IMR-90 (cell line): ENCODE results near the gene ATP1B4. TPM values are rescaled to one million over a fixed set of nuclear protein-coding genes. Genes with fewer than 3 reads are reported as not detected.

Experiments
- ATAC-seq: fragments of 200-7000 bp; cut with Tn5 transposase; 2 replicates; pipeline ENCODE4 v1.9.1; 2020; ENCODE audit warnings: low read depth, mild to moderate bottlenecking, moderate library complexity
- BruUV-seq: library from RNA; stranded (reverse); fragments of 400-500 nt; replicated peaks from 2 replicates; lab custom pipeline; 2021; lab: Mats Ljungman, UMichigan
- CTCF ChIA-PET: fragments of 300-600 bp; formaldehyde crosslinking; extraction: SDS; loops from one replicate; lab custom pipeline; 2021; ENCODE audit warnings: antibody characterized with exemption; lab: Yijun Ruan, JAX
- POLR2A ChIA-PET: fragments of 300-600 bp; sonication (Branson Sonifier 250); formaldehyde crosslinking; loops from one replicate; lab custom pipeline; 2022; ENCODE audit warnings: antibody characterized with exemption; ENCODE audit not compliant: unreplicated experiment; lab: Charles Lee
- DNase-seq: peaks from one replicate; pipeline ENCODE4 v3.0.0; 2013
- H2AFZ ChIP-seq: replicated peaks from 2 replicates; pipeline ENCODE3; 2013; ENCODE audit warnings: low read length, mild to moderate bottlenecking; ENCODE audit not compliant: poor library complexity
- H2AK5ac ChIP-seq: 2 replicates; pipeline ENCODE4 v1.6.1; 2013; ENCODE audit warnings: low read depth, low read length, inconsistent platforms
- H2AK9ac ChIP-seq: replicated peaks from 2 replicates; pipeline ENCODE3; 2013; ENCODE audit warnings: mild to moderate bottlenecking, low read depth, low read length, moderate library complexity; ENCODE audit not compliant: poor library complexity
- H2BK120ac ChIP-seq: 2 replicates; pipeline ENCODE4 v1.6.1; 2013; ENCODE audit warnings: low read depth, low read length, inconsistent platforms
- H2BK15ac ChIP-seq: 3 replicates; pipeline ENCODE4 v1.6.1; 2013; ENCODE audit warnings: low read depth, low read length, inconsistent platforms
- H2BK20ac ChIP-seq: 2 replicates; pipeline ENCODE4 v1.6.1; 2013; ENCODE audit warnings: low read depth, mild to moderate bottlenecking, inconsistent platforms, low read length, moderate library complexity
- H2BK5ac ChIP-seq: 2 replicates; pipeline ENCODE4 v1.6.1; 2013; ENCODE audit warnings: mild to moderate bottlenecking, low read depth, low read length, inconsistent platforms; ENCODE audit not compliant: poor library complexity, severe bottlenecking
- H3K14ac ChIP-seq: replicated peaks from 2 replicates; pipeline ENCODE4 v1.6.1; 2013; ENCODE audit warnings: low read depth, low read length, inconsistent platforms
- H3K18ac ChIP-seq: 2 replicates; pipeline ENCODE4 v1.6.1; 2013; ENCODE audit warnings: low read depth, low read length, control low read depth
- H3K23ac ChIP-seq: 2 replicates; pipeline ENCODE4 v1.6.1; 2013; ENCODE audit warnings: low read depth, low read length, inconsistent platforms
- H3K27ac ChIP-seq: 2 replicates; pipeline ENCODE4 v1.5.1; 2013; ENCODE audit warnings: mild to moderate bottlenecking, control low read depth, low read length; ENCODE audit not compliant: insufficient read depth
- H3K27me3 ChIP-seq: 2 replicates; pipeline ENCODE4 v1.6.1; 2013; ENCODE audit warnings: low read length; ENCODE audit not compliant: control insufficient read depth, insufficient read depth
- H3K36me3 ChIP-seq: 2 replicates; pipeline ENCODE4 v1.6.1; 2013; ENCODE audit warnings: low read length, mixed read lengths; ENCODE audit not compliant: control insufficient read depth, insufficient read depth
- H3K4ac ChIP-seq: 2 replicates; pipeline ENCODE4 v1.6.1; 2013; ENCODE audit warnings: low read depth, low read length, inconsistent platforms
- H3K4me1 ChIP-seq: 2 replicates; pipeline ENCODE4 v1.6.1; 2013; ENCODE audit warnings: low read length, mixed read lengths; ENCODE audit not compliant: control insufficient read depth, insufficient read depth
- H3K4me2 ChIP-seq: 2 replicates; pipeline ENCODE4 v1.6.1; 2013; ENCODE audit warnings: low read depth, mild to moderate bottlenecking, control low read depth, low read length, moderate library complexity
- H3K4me3 ChIP-seq: 2 replicates; pipeline ENCODE4 v1.5.1; 2013; ENCODE audit warnings: low read depth, mild to moderate bottlenecking, control low read depth, low read length, moderate library complexity; ENCODE audit not compliant: insufficient read depth
- H3K56ac ChIP-seq: 2 replicates; pipeline ENCODE4 v1.6.1; 2013; ENCODE audit warnings: low read length, inconsistent platforms; ENCODE audit not compliant: insufficient read depth; ENCODE audit errors: extremely low read depth
- H3K79me1 ChIP-seq, 2 experiments: 2 replicates each; pipeline ENCODE4 v1.6.1; 2013; ENCODE audit warnings: low read length in 2 of 2, inconsistent platforms in 1 of 2, low read depth in 1 of 2
- H3K9ac ChIP-seq: 2 replicates; pipeline ENCODE4 v1.6.1; 2013; ENCODE audit warnings: low read depth, low read length, control low read depth
- H3K9me1 ChIP-seq: 2 replicates; pipeline ENCODE4 v1.6.1; 2013; ENCODE audit warnings: low read length, inconsistent platforms; ENCODE audit not compliant: insufficient read depth
- H3K9me3 ChIP-seq: 2 replicates; pipeline ENCODE4 v1.6.1; 2013; ENCODE audit warnings: low read length; ENCODE audit not compliant: control insufficient read depth, insufficient read depth
- H4K20me1 ChIP-seq: 2 replicates; pipeline ENCODE4 v1.6.1; 2013; ENCODE audit warnings: low read length, inconsistent platforms; ENCODE audit not compliant: insufficient read depth
- H4K5ac ChIP-seq: 2 replicates; pipeline ENCODE4 v1.6.1; 2013; ENCODE audit warnings: mild to moderate bottlenecking, low read depth, low read length, control low read depth
- H4K8ac ChIP-seq, 2 experiments: 2 replicates each; pipeline ENCODE4 v1.6.1; 2013; ENCODE audit warnings: low read depth in 2 of 2, low read length in 2 of 2, control low read depth in 1 of 2, inconsistent platforms in 1 of 2
- H4K91ac ChIP-seq: 2 replicates; pipeline ENCODE4 v1.6.1; 2013; ENCODE audit warnings: low read depth, low read length, inconsistent platforms; ENCODE audit not compliant: insufficient read depth
- NFE2L2 ChIP-seq: fragments of 150-350 bp; IDR thresholded peaks from 2 replicates; pipeline ENCODE4 v1.6.1; 2016; ENCODE audit warnings: low read depth, mild to moderate bottlenecking, low read length
- WGBS, 2 experiments: methylation state at CpG; one replicate each; pipeline versions ENCODE4 v1.1.5 to v1.1.7; 2013; ENCODE audit warnings: missing lambda C conversion rate in 2 of 2; ENCODE audit not compliant: insufficient read length in 1 of 2; ENCODE audit errors: extremely low coverage in 2 of 2; 5-methylcytosine and 5-hydroxymethylcytosine counted together
- dilution Hi-C: fragments of 300-500 bp; cut with HindIII; formaldehyde crosslinking; loops from one replicate; pipeline ENCODE4 v1.14.3; 2018; ENCODE audit warnings: low sequenced_read_pairs; ENCODE audit not compliant: unreplicated experiment
- in situ Hi-C: fragments of 300-500 bp; cut with MboI; formaldehyde crosslinking; loops from 3 replicates; pipeline ENCODE4 v1.14.3; 2019; ENCODE audit warnings: low sequenced_read_pairs, inconsistent platforms, mixed read lengths
- intact Hi-C: fragments of 100-400 bp; cut with micrococcal nuclease; formaldehyde crosslinking; loops from 2 replicates; pipeline ENCODE4 v1.10.0; 2022
- polyA plus RNA-seq, 3 experiments: library from polyadenylated mRNA; depleted of rRNA; stranded (reverse); fragments of >200 nt; gene quantifications; 2 replicates each; pipeline ENCODE4 v1.2.3, GENCODE V29; 2012; ENCODE audit warnings: low replicate concordance in 1 of 3
- total RNA-seq: library from RNA; depleted of rRNA; stranded (reverse); fragments of >200 nt; gene quantifications from 2 replicates; pipeline ENCODE4 v1.2.3, GENCODE V29; 2012
- TF ChIP-seq, protein P1 (sequence below): conservative IDR thresholded peaks from 2 replicates; pipeline ENCODE4 v1.5.1; 2012; ENCODE audit warnings: mild to moderate bottlenecking, low read depth, low read length, improper control_type of control experiment

ATP1B4 gene
- total and polyA plus RNA-seq, 2 of the 4 experiments (the other 2 are of a cell fraction) = not detected

DNA sequence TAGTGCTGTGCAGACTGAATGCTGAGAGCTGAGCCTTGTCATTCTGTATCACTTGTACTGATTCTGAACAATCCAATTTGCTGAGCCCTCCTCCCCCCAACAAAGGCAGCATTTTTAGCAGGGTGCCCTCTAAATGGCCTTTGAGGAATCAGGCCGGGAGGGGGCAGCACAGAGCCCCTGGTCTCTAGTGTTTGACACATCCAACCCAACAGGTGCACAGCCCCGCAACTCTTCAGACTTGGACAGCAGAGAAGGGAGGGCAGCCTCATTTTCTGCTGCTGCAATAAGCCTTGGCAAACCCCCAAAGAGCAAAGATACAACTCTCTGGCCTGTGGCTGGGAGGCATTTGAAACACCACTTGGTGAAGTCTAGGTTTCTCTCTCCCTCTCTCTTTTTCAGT, 3.4 kb downstream of the ATP1B4 start:
- Histone ChIP-seq H4K20me1 (no peaks in the 10 kb centered on the region), H4K5ac (no peak overlapping the region), H3K36me3 (no peaks in the 10 kb centered on the region), H2BK15ac (no peak overlapping the region), H3K14ac (no peak overlapping the region), H4K91ac (no peak overlapping the region), H3K4me3 (no peak overlapping the region), H2BK120ac (no peak overlapping the region), H3K23ac (no peak overlapping the region), H3K4me1 (no peaks in the 10 kb centered on the region), H3K27ac (no peak overlapping the region), H3K56ac (no peak overlapping the region), H2AK5ac (no peak overlapping the region), H3K9me3 (no peaks in the 10 kb centered on the region), H3K79me1 (no peaks in the 10 kb centered on the region), H2AFZ (no peak overlapping the region), H3K9me1 (no peaks in the 10 kb centered on the region), H3K27me3 (no peaks in the 10 kb centered on the region; the same call in 1 of the 2 replicates), H3K18ac (no peak overlapping the region), H4K8ac (no peak overlapping the region), H2BK5ac (no peak overlapping the region), H2BK20ac (no peak overlapping the region), H2AK9ac (no peak overlapping the region), H3K9ac (no peak overlapping the region), H3K4me2 (no peak overlapping the region), H3K4ac (no peak overlapping the region)
- no TSS peak for BruUV-seq
- WGBS, 2 experiments = no CpG with 5 or more reads among the region's 2 CpGs
- intact Hi-C loops = loop anchor here (5.0 kb wide), 1 partner anchor 102 kb away; the partner anchor contains the start of gene LAMP2
- CTCF ChIA-PET = interaction anchor here (0.8 kb wide), 1 partner anchor 110 kb away, joined by 3 read pairs; no protein-coding TSS in a partner anchor
- TF ChIP-seq, protein P1, sequence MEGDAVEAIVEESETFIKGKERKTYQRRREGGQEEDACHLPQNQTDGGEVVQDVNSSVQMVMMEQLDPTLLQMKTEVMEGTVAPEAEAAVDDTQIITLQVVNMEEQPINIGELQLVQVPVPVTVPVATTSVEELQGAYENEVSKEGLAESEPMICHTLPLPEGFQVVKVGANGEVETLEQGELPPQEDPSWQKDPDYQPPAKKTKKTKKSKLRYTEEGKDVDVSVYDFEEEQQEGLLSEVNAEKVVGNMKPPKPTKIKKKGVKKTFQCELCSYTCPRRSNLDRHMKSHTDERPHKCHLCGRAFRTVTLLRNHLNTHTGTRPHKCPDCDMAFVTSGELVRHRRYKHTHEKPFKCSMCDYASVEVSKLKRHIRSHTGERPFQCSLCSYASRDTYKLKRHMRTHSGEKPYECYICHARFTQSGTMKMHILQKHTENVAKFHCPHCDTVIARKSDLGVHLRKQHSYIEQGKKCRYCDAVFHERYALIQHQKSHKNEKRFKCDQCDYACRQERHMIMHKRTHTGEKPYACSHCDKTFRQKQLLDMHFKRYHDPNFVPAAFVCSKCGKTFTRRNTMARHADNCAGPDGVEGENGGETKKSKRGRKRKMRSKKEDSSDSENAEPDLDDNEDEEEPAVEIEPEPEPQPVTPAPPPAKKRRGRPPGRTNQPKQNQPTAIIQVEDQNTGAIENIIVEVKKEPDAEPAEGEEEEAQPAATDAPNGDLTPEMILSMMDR = peak; percentile 28; the same call in 1 of the 2 replicates
- TF ChIP-seq NFE2L2 = no peak
- dilution Hi-C loops = no loop called here
- no peak for ATAC-seq
- no peak for DNase-seq
- in situ Hi-C loops = no loop called here
- POLR2A ChIA-PET = no interaction called here
